Measurements from ENCODE around the gene NHS. TPM values are rescaled to one million over a fixed set of nuclear protein-coding genes. Genes with fewer than 3 reads are reported as not detected.
"Not testable (repeated sequence)": the region's sequence is repeated elsewhere in the genome, so short reads cannot be mapped to it uniquely, and the experiment has no call there.

The NHS gene
- total RNA-seq, 4 donors from 2014 or later, result 4.6 to 9.9 (median 7.2) TPM

- H3K27me3 ChIP-seq, result no peaks in the 10 kb centered on the region
- TF ChIP-seq CTCF (IDR thresholded peaks at IDR 0.05) (no peak), POLR2A (IDR thresholded peaks at IDR 0.05) (no peak), POLR2AphosphoS5 (IDR thresholded peaks at IDR 0.05) (no peak), EP300 (IDR thresholded peaks at IDR 0.05) (no peak)
- H3K36me3 ChIP-seq, result no peaks in the 10 kb centered on the region
- no peak for DNase-seq (ENCODE audit: low spot score in 2 of 2)
- H3K4me1 ChIP-seq, result peaks cover 1% of the 10 kb centered on the region
- H3K27ac ChIP-seq, result no peak overlapping the region
- H3K9me3 ChIP-seq, result no peaks in the 10 kb centered on the region
- no peak overlapping the region for H3K4me3 ChIP-seq
- WGBS, result 69% methylated on average over 6 of the region's 6 CpGs
These were observed 126.7 kb downstream of the NHS start for GRCh38 chrX:17501746-17502145.

- H3K27ac ChIP-seq; H3K27me3 ChIP-seq; H3K36me3 ChIP-seq; H3K9me3 ChIP-seq; DNase-seq (ENCODE audit: low spot score in 2 of 2); H3K4me3 ChIP-seq; H3K4me1 ChIP-seq: not testable (repeated sequence)
- WGBS, result 94% methylated on average over 3 of the region's 3 CpGs
These were observed 131.4 kb downstream of the NHS start for GRCh38 chrX:17506352-17506751.

DNA sequence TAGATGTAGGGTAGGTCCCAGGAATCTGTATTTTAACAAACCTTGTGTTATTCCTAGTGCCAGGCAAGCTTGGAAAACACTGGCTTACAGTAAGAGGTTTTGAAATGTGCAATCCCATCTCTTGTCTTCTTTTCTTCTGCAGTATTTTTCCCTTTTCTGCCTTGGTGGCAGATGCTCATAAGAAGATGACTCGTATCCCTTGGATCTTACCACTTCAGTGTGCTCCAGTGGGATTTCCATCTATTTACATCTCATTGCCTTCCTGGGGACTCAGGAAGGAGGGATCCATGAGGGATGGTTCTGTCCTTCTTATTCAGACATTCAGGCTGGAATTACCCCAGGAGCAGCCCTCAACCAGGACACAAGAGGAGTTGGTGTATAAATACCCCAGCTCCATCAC lies 136.6 kb downstream of the NHS start:
- no peaks in the 10 kb centered on the region for H3K36me3 ChIP-seq
- H3K27ac ChIP-seq, result no peak overlapping the region
- H3K4me3 ChIP-seq, result no peak overlapping the region
- no peak for DNase-seq (ENCODE audit: low spot score in 2 of 2)
- no peaks in the 10 kb centered on the region for H3K4me1 ChIP-seq
- TF ChIP-seq CTCF (IDR thresholded peaks at IDR 0.05) (no peak), POLR2AphosphoS5 (IDR thresholded peaks at IDR 0.05) (no peak), EP300 (IDR thresholded peaks at IDR 0.05) (no peak), POLR2A (IDR thresholded peaks at IDR 0.05) (no peak)
- no peaks in the 10 kb centered on the region for H3K27me3 ChIP-seq
- H3K9me3 ChIP-seq, result no peaks in the 10 kb centered on the region
- WGBS, result 83% methylated on average over 1 of the region's 1 CpG

DNA sequence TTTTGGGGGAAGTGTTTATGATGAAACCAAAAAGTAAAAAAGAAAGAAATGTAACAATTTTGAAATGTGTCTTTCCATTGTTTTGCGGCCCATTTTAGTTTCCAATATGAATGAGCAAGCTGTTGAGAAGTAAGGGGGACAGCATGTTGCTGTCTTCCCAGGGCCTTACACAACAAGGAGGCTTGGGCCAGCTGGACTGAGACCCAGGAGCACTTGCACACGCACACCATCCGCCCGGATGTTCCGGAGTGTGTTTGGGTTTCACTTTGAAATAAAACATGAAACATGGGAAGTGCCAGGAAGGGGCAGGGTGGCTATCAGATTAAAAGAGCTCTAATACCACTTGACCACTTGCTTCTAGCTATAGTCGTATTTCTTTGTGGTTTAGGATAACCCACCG lies 144.4 kb downstream of the NHS start:
- Histone ChIP-seq H3K36me3 (no peaks in the 10 kb centered on the region), H3K4me3 (no peak overlapping the region), H3K4me1 (no peaks in the 10 kb centered on the region), H3K9me3 (no peaks in the 10 kb centered on the region), H3K27ac (no peak overlapping the region), H3K27me3 (no peaks in the 10 kb centered on the region)
- peak; percentile 71 to 75 for DNase-seq (ENCODE audit: low spot score in 2 of 2)
- peak in 2 of 3 donors; percentile 20 to 31 for TF ChIP-seq POLR2AphosphoS5 (IDR thresholded peaks at IDR 0.05)
- TF ChIP-seq POLR2A (IDR thresholded peaks at IDR 0.05), result no peak
- WGBS, result 60% methylated on average over 7 of the region's 7 CpGs

DNA sequence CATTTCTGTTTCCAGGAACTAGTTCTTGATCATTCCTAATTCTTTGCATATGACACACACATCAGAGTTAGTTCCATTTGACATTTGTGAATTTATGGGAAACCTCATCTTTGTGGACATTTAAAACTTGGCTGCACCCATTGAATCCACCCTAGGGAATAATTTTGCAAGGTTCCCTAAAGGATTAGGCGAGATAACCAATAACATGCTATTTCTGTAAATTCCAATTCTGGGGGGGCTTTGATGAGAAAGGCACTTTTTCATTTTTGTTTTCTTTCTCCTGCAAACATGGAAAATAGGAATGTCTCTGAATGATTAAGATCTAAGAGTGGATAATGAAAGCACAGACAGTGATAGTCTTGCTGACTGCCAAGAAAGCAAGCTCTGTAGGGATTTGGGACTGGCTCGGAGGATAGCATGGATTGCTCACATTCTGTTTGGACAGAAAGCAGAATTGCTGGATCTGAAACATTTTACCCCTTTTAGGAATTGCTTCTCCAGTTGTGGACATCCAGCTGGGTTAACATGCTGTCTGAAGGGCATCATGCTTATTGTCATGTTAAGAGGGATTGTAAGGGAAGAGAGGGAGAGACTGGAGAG lies 145.1 kb downstream of the NHS start:
- H3K4me3 ChIP-seq, result no peak overlapping the region
- no peak for DNase-seq (ENCODE audit: low spot score in 2 of 2)
- no peaks in the 10 kb centered on the region for H3K27me3 ChIP-seq
- no peak overlapping the region for H3K27ac ChIP-seq
- no peaks in the 10 kb centered on the region for H3K9me3 ChIP-seq
- no peaks in the 10 kb centered on the region for H3K36me3 ChIP-seq
- WGBS, result 63% methylated on average over 2 of the region's 2 CpGs
- H3K4me1 ChIP-seq, result no peaks in the 10 kb centered on the region
- TF ChIP-seq POLR2A (IDR thresholded peaks at IDR 0.05) (no peak), EP300 (IDR thresholded peaks at IDR 0.05) (no peak), CTCF (IDR thresholded peaks at IDR 0.05) (no peak), POLR2AphosphoS5 (IDR thresholded peaks at IDR 0.05) (no peak)

DNA sequence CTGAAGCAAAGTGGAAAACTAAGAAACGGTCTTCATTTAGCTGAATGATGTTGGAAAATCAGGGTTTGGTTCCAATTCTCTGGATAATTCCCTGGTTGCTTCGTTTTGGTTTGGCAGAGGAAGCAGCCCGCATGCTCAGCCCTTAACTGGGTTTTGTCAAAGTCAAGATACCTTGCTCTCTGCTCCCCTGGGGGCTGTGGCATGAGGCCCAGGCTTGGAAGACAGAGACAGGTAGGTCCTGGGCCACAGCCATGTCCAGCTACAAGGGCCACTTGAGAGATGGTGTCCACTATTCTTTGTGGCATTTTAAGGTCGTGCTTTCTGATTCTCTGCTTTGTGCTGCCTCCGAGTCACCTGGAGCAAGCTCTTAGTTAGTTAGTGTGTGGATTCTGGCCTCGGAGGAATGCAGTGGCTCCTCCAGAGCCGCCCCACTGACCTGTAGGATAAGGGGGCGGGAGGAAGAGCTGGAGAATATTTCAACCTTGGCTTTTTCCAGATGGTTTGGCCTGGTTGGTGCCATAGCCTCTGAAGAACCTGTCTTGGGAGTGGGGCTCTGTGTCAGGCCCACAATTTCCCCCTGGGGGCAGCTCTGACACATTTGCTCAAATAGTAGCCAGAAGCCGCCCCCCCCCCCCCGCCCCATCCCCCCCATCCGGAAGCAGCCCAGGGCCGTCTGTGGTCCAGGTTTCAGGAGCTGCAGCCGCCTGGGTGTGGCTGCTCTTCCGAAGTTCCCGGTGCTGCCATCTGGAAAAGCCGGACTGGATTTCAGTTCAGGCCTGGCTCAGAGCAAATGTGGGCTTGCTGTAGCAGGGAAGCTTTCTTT lies 147.1 kb downstream of the NHS start:
- 37% methylated on average over 11 of the region's 16 CpGs for WGBS

More for the DNA sequence above, 147.1 kb downstream of the NHS start:
- Histone ChIP-seq H3K4me3 (no peak overlapping the region), H3K27me3 (no peaks in the 10 kb centered on the region), H3K27ac (no peak overlapping the region), H3K4me1 (peaks cover 5% of the 10 kb centered on the region), H3K36me3 (no peaks in the 10 kb centered on the region), H3K9me3 (no peaks in the 10 kb centered on the region)
- TF ChIP-seq EP300 (IDR thresholded peaks at IDR 0.05) (no peak), POLR2A (IDR thresholded peaks at IDR 0.05) (no peak), CTCF (IDR thresholded peaks at IDR 0.05) (no peak), POLR2AphosphoS5 (IDR thresholded peaks at IDR 0.05) (no peak)
- no peak for DNase-seq (ENCODE audit: low spot score in 2 of 2)
